ENCODE results near the gene SLC22A17.

DNA sequence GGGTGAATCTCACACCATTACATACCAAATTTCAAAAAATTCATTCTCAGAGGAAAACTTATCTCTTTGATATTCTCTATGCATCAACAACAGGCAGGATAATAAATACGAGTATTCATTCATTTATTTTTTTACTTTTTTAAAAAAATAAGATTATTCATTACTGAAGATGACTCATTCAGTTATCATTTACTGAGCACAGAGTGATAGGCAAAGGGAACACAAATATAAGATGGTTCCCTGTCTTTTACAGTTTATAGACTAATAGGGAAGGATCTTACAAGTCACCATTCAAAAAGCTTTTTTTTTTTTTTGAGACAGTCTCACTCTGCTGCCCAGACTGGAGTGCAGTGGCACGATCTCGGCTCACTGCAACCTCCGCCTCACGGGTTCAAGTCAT is 36.4 kb downstream of the SLC22A17 start:
- TF ChIP-seq, protein P1, sequence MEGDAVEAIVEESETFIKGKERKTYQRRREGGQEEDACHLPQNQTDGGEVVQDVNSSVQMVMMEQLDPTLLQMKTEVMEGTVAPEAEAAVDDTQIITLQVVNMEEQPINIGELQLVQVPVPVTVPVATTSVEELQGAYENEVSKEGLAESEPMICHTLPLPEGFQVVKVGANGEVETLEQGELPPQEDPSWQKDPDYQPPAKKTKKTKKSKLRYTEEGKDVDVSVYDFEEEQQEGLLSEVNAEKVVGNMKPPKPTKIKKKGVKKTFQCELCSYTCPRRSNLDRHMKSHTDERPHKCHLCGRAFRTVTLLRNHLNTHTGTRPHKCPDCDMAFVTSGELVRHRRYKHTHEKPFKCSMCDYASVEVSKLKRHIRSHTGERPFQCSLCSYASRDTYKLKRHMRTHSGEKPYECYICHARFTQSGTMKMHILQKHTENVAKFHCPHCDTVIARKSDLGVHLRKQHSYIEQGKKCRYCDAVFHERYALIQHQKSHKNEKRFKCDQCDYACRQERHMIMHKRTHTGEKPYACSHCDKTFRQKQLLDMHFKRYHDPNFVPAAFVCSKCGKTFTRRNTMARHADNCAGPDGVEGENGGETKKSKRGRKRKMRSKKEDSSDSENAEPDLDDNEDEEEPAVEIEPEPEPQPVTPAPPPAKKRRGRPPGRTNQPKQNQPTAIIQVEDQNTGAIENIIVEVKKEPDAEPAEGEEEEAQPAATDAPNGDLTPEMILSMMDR (IDR thresholded peaks at IDR 0.05; ENCODE audit: insufficient read depth, low read depth, low read length): no peak
- no peak for TF ChIP-seq EZH2 (IDR thresholded peaks at IDR 0.05; ENCODE audit: insufficient read depth, low read length)

Measured in astrocyte (in vitro differentiated cells and primary cell).